SK-N-SH (cell line): Measurements from ENCODE around the gene LEPR. TPM values are rescaled to one million over a fixed set of nuclear protein-coding genes. Genes with fewer than 3 reads are reported as not detected.

ENCODE experiments used
- CTCF ChIA-PET: fragments of 300-600, 350-600 bp; formaldehyde crosslinking; extraction: SDS; loops from one replicate; lab custom pipeline; 2021; lab: Yijun Ruan, JAX
- POLR2A ChIA-PET: fragments of 350-600 bp; sonication (Branson Sonifier 250); formaldehyde crosslinking; extraction: SDS; loops from one replicate; lab custom pipeline; 2020; ENCODE audit warnings: antibody characterized with exemption, inconsistent platforms; lab: Yijun Ruan, JAX
- DNase-seq: peaks from one replicate; pipeline ENCODE4 v3.0.0; 2012
- H2AFZ ChIP-seq: fragments of 200-600 bp; sonication (generic); 2 replicates; pipeline ENCODE4 v1.8.1; 2016; ENCODE audit warnings: antibody characterized with exemption, mild to moderate bottlenecking, low read depth
- H3F3A ChIP-seq: fragments of 200-600 bp; sonication (generic); replicated peaks from 2 replicates; pipeline ENCODE3; 2016; ENCODE audit warnings: antibody characterized with exemption, mild to moderate bottlenecking; ENCODE audit not compliant: insufficient read depth
- H3K27ac ChIP-seq, 2 experiments: fragments of 200-500 bp in 1 of 2; fragments of 200-600 bp in 1 of 2; sonication (Bioruptor generic) in 1 of 2; sonication (generic), shearing (Covaris generic) in 1 of 2; 2 replicates each; pipeline versions ENCODE4 v1.5.1 to v1.6.1; 2014 to 2016; ENCODE audit warnings: low read depth in 2 of 2, inconsistent platforms in 1 of 2, low read length in 1 of 2, mild to moderate bottlenecking in 1 of 2, mixed read lengths in 1 of 2
- H3K27me3 ChIP-seq: fragments of 200-600 bp; sonication (generic), shearing (Covaris generic); 2 replicates; pipeline ENCODE4 v1.6.1; 2016; ENCODE audit warnings: mixed run types; ENCODE audit not compliant: insufficient read depth
- H3K36me3 ChIP-seq, 2 experiments: fragments of 200-500 bp in 1 of 2; fragments of 200-600 bp in 1 of 2; sonication (Bioruptor generic) in 1 of 2; sonication (generic) in 1 of 2; replicated peaks in 1 of 2; 2 replicates each; pipeline versions ENCODE3 to v1.5.1; 2014 to 2016; ENCODE audit warnings: low read length in 1 of 2, mild to moderate bottlenecking in 1 of 2; ENCODE audit not compliant: insufficient read depth in 2 of 2, control insufficient read depth in 1 of 2
- H3K4me1 ChIP-seq, 2 experiments: fragments of 200-500 bp in 1 of 2; fragments of 200-600 bp in 1 of 2; sonication (Bioruptor generic) in 1 of 2; sonication (generic), shearing (Covaris generic) in 1 of 2; 2 replicates each; pipeline versions ENCODE4 v1.5.1 to v1.6.1; 2014 to 2016; ENCODE audit warnings: low read depth in 1 of 2, low read length in 1 of 2, mixed run types in 1 of 2; ENCODE audit not compliant: insufficient read depth in 2 of 2, control insufficient read depth in 1 of 2
- H3K4me2 ChIP-seq: fragments of 200-600 bp; sonication (generic), shearing (Covaris generic); 2 replicates; pipeline ENCODE4 v1.6.1; 2017; ENCODE audit warnings: mixed run types
- H3K4me3 ChIP-seq, 2 experiments: fragments of 200-500 bp in 1 of 2; fragments of 200-600 bp in 1 of 2; sonication (Bioruptor generic) in 1 of 2; sonication (generic), shearing (Covaris generic) in 1 of 2; 2 replicates each; pipeline versions ENCODE4 v1.5.1 to v1.8.1; 2014 to 2016; ENCODE audit warnings: low read depth in 2 of 2, inconsistent platforms in 1 of 2, low read length in 1 of 2, mild to moderate bottlenecking in 1 of 2, mixed read lengths in 1 of 2, moderate library complexity in 1 of 2
- H3K79me2 ChIP-seq: fragments of 200-600 bp; sonication (generic); 2 replicates; pipeline ENCODE4 v1.8.1; 2017; ENCODE audit warnings: mild to moderate bottlenecking; ENCODE audit not compliant: insufficient read depth
- H3K9ac ChIP-seq: fragments of 200-600 bp; sonication (generic); 2 replicates; pipeline ENCODE4 v1.6.1; 2017; ENCODE audit warnings: mixed run types
- H3K9me2 ChIP-seq: fragments of 200-600 bp; sonication (generic); 2 replicates; pipeline ENCODE4 v1.6.1; 2017; ENCODE audit warnings: mixed run types
- H3K9me3 ChIP-seq: fragments of 200-600 bp; sonication (generic); 2 replicates; pipeline ENCODE4 v1.6.1; 2017; ENCODE audit warnings: mixed run types, mild to moderate bottlenecking, moderate library complexity
- H4K20me1 ChIP-seq: fragments of 200-600 bp; sonication (generic); 2 replicates; pipeline ENCODE4 v1.6.1; 2017; ENCODE audit warnings: mild to moderate bottlenecking, mixed run types; ENCODE audit not compliant: insufficient read depth
- CTCF ChIP-seq: fragments of 200-600 bp; sonication (generic); IDR thresholded peaks from 2 replicates; pipeline ENCODE4 v1.6.1; 2017; ENCODE audit warnings: antibody characterized with exemption, mild to moderate bottlenecking, moderate library complexity
- ELF1 ChIP-seq: IDR thresholded peaks from 2 replicates; pipeline ENCODE4 v1.4.0; 2012
- EZH2phosphoT487 ChIP-seq: fragments of 200-600 bp; sonication (generic); IDR thresholded peaks from 2 replicates; pipeline ENCODE4 v1.6.1; 2017; ENCODE audit warnings: low read depth, mixed run types, mild to moderate bottlenecking, antibody characterized with exemption, moderate library complexity, borderline replicate concordance
- FOSL2 ChIP-seq: IDR thresholded peaks from 2 replicates; pipeline ENCODE4 v1.4.0; 2012; ENCODE audit warnings: low read depth, mild to moderate bottlenecking, moderate library complexity, borderline replicate concordance
- FOXJ3 ChIP-seq: sonication (generic); formaldehyde crosslinking; IDR thresholded peaks from 2 replicates; pipeline ENCODE4 v1.5.1; 2020; ENCODE audit warnings: mild to moderate bottlenecking, missing genetic modification reagents
- GABPA ChIP-seq: IDR thresholded peaks from 2 replicates; pipeline ENCODE4 v1.4.0; 2012; ENCODE audit warnings: low read depth, mild to moderate bottlenecking
- GATA2 ChIP-seq: sonication (generic); formaldehyde crosslinking; IDR thresholded peaks from 2 replicates; pipeline ENCODE4 v1.5.0; 2020; ENCODE audit warnings: mild to moderate bottlenecking, missing genetic modification reagents
- JUND ChIP-seq: IDR thresholded peaks from 2 replicates; pipeline ENCODE4 v1.4.0; 2012
- MAX ChIP-seq: IDR thresholded peaks from 2 replicates; pipeline ENCODE4 v1.4.0; 2012; ENCODE audit warnings: low read depth
- MEF2A ChIP-seq: IDR thresholded peaks from 2 replicates; pipeline ENCODE4 v1.4.0; 2012; ENCODE audit warnings: low read depth, borderline replicate concordance
- MXI1 ChIP-seq: IDR thresholded peaks from 2 replicates; pipeline ENCODE4 v1.6.1; 2012; ENCODE audit warnings: mild to moderate bottlenecking, low read depth, low read length, improper control_type of control experiment
- NFIC ChIP-seq: IDR thresholded peaks from 2 replicates; pipeline ENCODE4 v1.4.0; 2012; ENCODE audit warnings: borderline replicate concordance
- NRF1 ChIP-seq: IDR thresholded peaks from 2 replicates; pipeline ENCODE4 v1.6.1; 2012; ENCODE audit warnings: low read depth, mild to moderate bottlenecking, low read length
- PBX3 ChIP-seq: IDR thresholded peaks from 2 replicates; pipeline ENCODE4; 2012
- REST ChIP-seq: IDR thresholded peaks from 2 replicates; pipeline ENCODE4 v1.6.1; 2012; ENCODE audit warnings: mild to moderate bottlenecking, low read depth, low read length, moderate library complexity
- RFX5 ChIP-seq: IDR thresholded peaks from 2 replicates; pipeline ENCODE4 v1.6.1; 2012; ENCODE audit warnings: mild to moderate bottlenecking, improper control_type of control experiment, low read length
- SMC3 ChIP-seq: IDR thresholded peaks from 2 replicates; pipeline ENCODE4 v1.6.1; 2012; ENCODE audit warnings: low read depth, low read length, improper control_type of control experiment
- TAF1 ChIP-seq: IDR thresholded peaks from 2 replicates; pipeline ENCODE4 v1.6.1; 2012; ENCODE audit warnings: low read depth, mild to moderate bottlenecking, low read length, moderate library complexity, borderline replicate concordance
- TEAD4 ChIP-seq: IDR thresholded peaks from 2 replicates; pipeline ENCODE4 v1.4.0; 2012; ENCODE audit warnings: mild to moderate bottlenecking, borderline replicate concordance; ENCODE audit not compliant: insufficient read depth
- USF1 ChIP-seq: IDR thresholded peaks from 2 replicates; pipeline ENCODE4 v1.4.0; 2012; ENCODE audit warnings: low read depth, borderline replicate concordance
- YY1 ChIP-seq: IDR thresholded peaks from 2 replicates; pipeline ENCODE4 v1.4.0; 2012; ENCODE audit warnings: low read depth, mild to moderate bottlenecking
- WGBS: methylation state at CpG from one replicate; pipeline ENCODE4 v1.1.6; 2017; ENCODE audit warnings: low lambda C conversion rate; 5-methylcytosine and 5-hydroxymethylcytosine counted together
- polyA plus RNA-seq, 3 experiments: library from polyadenylated mRNA; depleted of rRNA; stranded (reverse); fragments of >200 nt; gene quantifications; 2 replicates each; pipeline ENCODE4 v1.2.3, GENCODE V29; 2012

The LEPR gene
- polyA plus RNA-seq, 1 of the 3 experiments (the other 2 are of a cell fraction): 2.3 TPM

- TF ChIP-seq TEAD4: no peak
- TF ChIP-seq JUND: no peak
- TF ChIP-seq ELF1: no peak
- no peak for TF ChIP-seq REST
- TF ChIP-seq GABPA: no peak
- TF ChIP-seq NRF1: no peak
- TF ChIP-seq, all 33 proteins: peak for 0
These were observed 34.0 kb upstream of the LEPR start (continued) for GRCh38 chr1:65386439-65386838.

- no peak for DNase-seq
- peaks cover 0 to 11% of the 10 kb centered on the region in 2 experiments for H3K36me3 ChIP-seq
- no peaks in the 10 kb centered on the region for H3F3A ChIP-seq
- ChIA-PET POLR2A (no interaction called here), CTCF (no interaction called here)
- H3K9ac ChIP-seq: no peak overlapping the region
- H2AFZ ChIP-seq: no peak overlapping the region
- H3K27me3 ChIP-seq: no peaks in the 10 kb centered on the region
- no peak overlapping the region for H3K4me3 ChIP-seq
- no peaks in the 10 kb centered on the region for H3K79me2 ChIP-seq
- no peaks in the 10 kb centered on the region for H3K9me3 ChIP-seq
- no peak overlapping the region for H3K4me2 ChIP-seq
- no peaks in the 10 kb centered on the region for H4K20me1 ChIP-seq
- no peaks in the 10 kb centered on the region; the same call in 1 of the 2 replicates for H3K9me2 ChIP-seq
- H3K27ac ChIP-seq: no peak overlapping the region
- no peaks in the 10 kb centered on the region; a peak in 1 of 4 replicates for H3K4me1 ChIP-seq
- 86% methylated on average over 2 of the region's 2 CpGs for WGBS
- TF ChIP-seq MAX (no peak), MEF2A (no peak), GABPA (no peak), RFX5 (no peak), REST (no peak), FOSL2 (no peak), YY1 (no peak), NFIC (no peak), CTCF (no peak), USF1 (no peak), GATA2 (CRISPR knock-in tag) (no peak), TEAD4 (no peak), TAF1 (no peak), EZH2phosphoT487 (no peak), PBX3 (no peak), SMC3 (no peak), NRF1 (no peak), FOXJ3 (no peak), MXI1 (no peak)
These were observed 32.6 kb upstream of the LEPR start for GRCh38 chr1:65387821-65388220.
